Neural cell (in vitro differentiated cells): ENCODE data around the gene MED15. TPM values are rescaled to one million over a fixed set of nuclear protein-coding genes. Genes with fewer than 3 reads are reported as not detected.

Experiments
- H2AFZ ChIP-seq: fragments of 200-600, 300-800 bp; sonication (generic), shearing (Covaris generic); 2 replicates; pipeline ENCODE4 v1.6.0; 2014; ENCODE audit warnings: low read depth, mild to moderate bottlenecking, antibody characterized with exemption, low read length, moderate library complexity
- H3F3A ChIP-seq: fragments of 200-600 bp; shearing (Covaris generic); 2 replicates; pipeline ENCODE4 v1.6.1; 2016; ENCODE audit warnings: mild to moderate bottlenecking, moderate library complexity, mixed read lengths, antibody characterized with exemption, low read length; ENCODE audit not compliant: insufficient read depth, poor library complexity, severe bottlenecking
- H3K27ac ChIP-seq: fragments of 200-600, 300-800 bp; sonication (generic), shearing (Covaris generic); 2 replicates; pipeline ENCODE4 v1.5.1; 2014; ENCODE audit warnings: mild to moderate bottlenecking, low read length, moderate library complexity
- H3K27me3 ChIP-seq: fragments of 300-800, 200-600 bp; sonication (generic), shearing (Covaris generic); 2 replicates; pipeline ENCODE4 v1.6.0; 2014; ENCODE audit warnings: mild to moderate bottlenecking, low read depth, low read length, moderate library complexity; ENCODE audit not compliant: insufficient read depth
- H3K36me3 ChIP-seq: fragments of 300-800, 200-600 bp; sonication (generic), shearing (Covaris generic); 2 replicates; pipeline ENCODE4 v1.5.1; 2014; ENCODE audit warnings: mild to moderate bottlenecking, antibody characterized with exemption, low read length, moderate library complexity; ENCODE audit not compliant: insufficient read depth
- H3K4me2 ChIP-seq: fragments of 300-800, 200-600 bp; sonication (generic), shearing (Covaris generic); 2 replicates; pipeline ENCODE4 v1.6.0; 2014; ENCODE audit warnings: mild to moderate bottlenecking, low read length
- H3K4me3 ChIP-seq: fragments of 300-800, 200-600 bp; sonication (generic), shearing (Covaris generic); 2 replicates; pipeline ENCODE4 v1.5.1; 2014; ENCODE audit warnings: mild to moderate bottlenecking, low read length, moderate library complexity
- H3K79me2 ChIP-seq: fragments of 200-600 bp; shearing (Covaris generic); replicated peaks from 2 replicates; pipeline ENCODE4 v1.6.0; 2014; ENCODE audit warnings: mild to moderate bottlenecking, low read length, moderate library complexity; ENCODE audit not compliant: insufficient read depth
- H3K9ac ChIP-seq: fragments of 300-800, 200-600 bp; sonication (generic), shearing (Covaris generic); 2 replicates; pipeline ENCODE4 v1.6.1; 2016; ENCODE audit warnings: mild to moderate bottlenecking, low read length, mixed read lengths
- H3K9me2 ChIP-seq: fragments of 200-600 bp; shearing (Covaris generic); 2 replicates; pipeline ENCODE4 v1.6.1; 2016; ENCODE audit warnings: mild to moderate bottlenecking, low read length, mixed read lengths; ENCODE audit not compliant: insufficient read depth
- H3K9me3 ChIP-seq: fragments of 200-600, 300-800 bp; sonication (generic), shearing (Covaris generic); 2 replicates; pipeline ENCODE4 v1.6.1; 2016; ENCODE audit warnings: mild to moderate bottlenecking, mixed run types, low read length, moderate library complexity, mixed read lengths
- H4K20me1 ChIP-seq: fragments of 200-600 bp; shearing (Covaris generic); 2 replicates; pipeline ENCODE4 v1.6.1; 2016; ENCODE audit warnings: mild to moderate bottlenecking, mixed run types; ENCODE audit not compliant: insufficient read depth
- EP300 ChIP-seq: fragments of 450-650 bp; conservative IDR thresholded peaks from 2 replicates; pipeline ENCODE4 v1.6.1; 2014; ENCODE audit warnings: antibody characterized with exemption, mild to moderate bottlenecking, moderate library complexity; ENCODE audit not compliant: poor library complexity, severe bottlenecking
- EZH2 ChIP-seq: fragments of 200-600, 300-800 bp; shearing (Covaris generic), sonication (generic); IDR thresholded peaks from 2 replicates; pipeline ENCODE4 v1.6.1; 2014; ENCODE audit warnings: antibody characterized with exemption, low read length, borderline replicate concordance, mild to moderate bottlenecking; ENCODE audit not compliant: insufficient read depth, poor library complexity, severe bottlenecking
- MXI1 ChIP-seq: fragments of 450-650 bp; conservative IDR thresholded peaks from 2 replicates; pipeline ENCODE4 v1.6.1; 2014; ENCODE audit warnings: antibody characterized with exemption, mild to moderate bottlenecking; ENCODE audit not compliant: poor library complexity, severe bottlenecking
- POLR2AphosphoS5 ChIP-seq: IDR thresholded peaks from 2 replicates; pipeline ENCODE4 v1.6.1; 2012
- RAD21 ChIP-seq: fragments of 450-650 bp; conservative IDR thresholded peaks from 2 replicates; pipeline ENCODE4 v1.6.1; 2014; ENCODE audit warnings: antibody characterized with exemption, mild to moderate bottlenecking, moderate library complexity
- SMC3 ChIP-seq: fragments of 450-650 bp; conservative IDR thresholded peaks from 2 replicates; pipeline ENCODE4 v1.6.1; 2014; ENCODE audit warnings: antibody characterized with exemption, mild to moderate bottlenecking, moderate library complexity; ENCODE audit not compliant: poor library complexity
- TAF1 ChIP-seq: IDR thresholded peaks from 2 replicates; pipeline ENCODE4 v1.6.1; 2012; ENCODE audit warnings: low read depth
- polyA plus RNA-seq: library from polyadenylated mRNA; depleted of rRNA; stranded (reverse); fragments of >200 nt; gene quantifications from 2 replicates; pipeline ENCODE4 v1.2.3, GENCODE V29; 2014
- TF ChIP-seq, protein P1 (sequence below): fragments of 450-650 bp; IDR thresholded peaks from 2 replicates; pipeline ENCODE4 v1.5.1; 2014; ENCODE audit warnings: antibody characterized with exemption, mild to moderate bottlenecking, moderate library complexity; ENCODE audit not compliant: poor library complexity, severe bottlenecking
- TF ChIP-seq, protein P2 (sequence below): IDR thresholded peaks from 2 replicates; pipeline ENCODE4 v1.6.1; 2012; ENCODE audit warnings: borderline replicate concordance

Gene MED15
- polyA plus RNA-seq, 1 donor from 2014 or later = 13.2 TPM

DNA sequence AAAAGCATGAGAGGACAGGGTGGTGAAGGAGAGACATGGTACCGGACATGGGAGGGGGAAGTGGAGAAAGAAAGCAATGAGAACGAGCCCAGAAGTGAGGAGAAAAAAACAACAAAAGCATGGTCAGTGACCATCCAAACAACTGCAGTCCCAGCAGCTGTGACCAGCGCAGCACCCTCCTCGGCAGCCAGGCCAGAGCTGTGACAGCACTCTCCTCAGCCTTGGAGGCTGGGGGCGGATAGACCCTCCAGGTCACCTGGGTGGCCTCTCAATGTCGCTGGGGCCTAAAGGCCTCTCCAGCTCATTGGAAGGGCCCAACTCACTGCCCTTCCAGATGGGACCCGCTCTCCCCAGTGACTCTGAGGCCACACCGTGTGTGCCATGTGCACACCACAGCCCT lies 103.3 kb downstream of the MED15 start:
- Histone ChIP-seq H3K27ac (no peak overlapping the region), H3K36me3 (no peaks in the 10 kb centered on the region)

DNA sequence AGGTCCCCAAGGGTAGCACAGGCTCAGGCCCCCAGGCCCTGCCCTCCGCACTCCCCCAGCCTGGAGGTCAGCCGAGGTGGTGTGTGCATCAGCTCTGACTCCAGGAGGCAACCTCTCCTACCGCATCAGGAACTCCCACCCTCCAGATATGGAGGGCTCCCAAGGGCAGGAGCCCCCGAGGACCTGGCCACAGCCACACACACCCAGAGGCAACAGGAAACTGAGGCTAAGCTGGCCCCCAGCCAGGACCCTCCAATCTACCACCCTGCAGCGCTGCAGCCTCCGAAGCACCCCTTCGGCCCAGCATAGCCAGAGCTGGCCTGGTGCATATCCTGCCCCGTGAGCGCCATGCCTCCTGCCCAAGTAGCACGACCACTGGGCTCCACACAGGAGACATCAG lies 104.0 kb downstream of the MED15 start:
- no peaks in the 10 kb centered on the region for H3K9me3 ChIP-seq
- no peaks in the 10 kb centered on the region for H4K20me1 ChIP-seq
- H3K9me2 ChIP-seq = no peaks in the 10 kb centered on the region
- no peak overlapping the region for H3K4me2 ChIP-seq
- TF ChIP-seq TAF1 = no peak
- no peak for TF ChIP-seq MXI1
- no peak for TF ChIP-seq EZH2
- TF ChIP-seq SMC3 = no peak
- TF ChIP-seq POLR2AphosphoS5 = no peak
- TF ChIP-seq, protein P1, sequence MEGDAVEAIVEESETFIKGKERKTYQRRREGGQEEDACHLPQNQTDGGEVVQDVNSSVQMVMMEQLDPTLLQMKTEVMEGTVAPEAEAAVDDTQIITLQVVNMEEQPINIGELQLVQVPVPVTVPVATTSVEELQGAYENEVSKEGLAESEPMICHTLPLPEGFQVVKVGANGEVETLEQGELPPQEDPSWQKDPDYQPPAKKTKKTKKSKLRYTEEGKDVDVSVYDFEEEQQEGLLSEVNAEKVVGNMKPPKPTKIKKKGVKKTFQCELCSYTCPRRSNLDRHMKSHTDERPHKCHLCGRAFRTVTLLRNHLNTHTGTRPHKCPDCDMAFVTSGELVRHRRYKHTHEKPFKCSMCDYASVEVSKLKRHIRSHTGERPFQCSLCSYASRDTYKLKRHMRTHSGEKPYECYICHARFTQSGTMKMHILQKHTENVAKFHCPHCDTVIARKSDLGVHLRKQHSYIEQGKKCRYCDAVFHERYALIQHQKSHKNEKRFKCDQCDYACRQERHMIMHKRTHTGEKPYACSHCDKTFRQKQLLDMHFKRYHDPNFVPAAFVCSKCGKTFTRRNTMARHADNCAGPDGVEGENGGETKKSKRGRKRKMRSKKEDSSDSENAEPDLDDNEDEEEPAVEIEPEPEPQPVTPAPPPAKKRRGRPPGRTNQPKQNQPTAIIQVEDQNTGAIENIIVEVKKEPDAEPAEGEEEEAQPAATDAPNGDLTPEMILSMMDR = no peak
- no peak for TF ChIP-seq EP300
- TF ChIP-seq RAD21 = no peak
- no peak overlapping the region for H2AFZ ChIP-seq
- no peak overlapping the region for H3K9ac ChIP-seq
- no peaks in the 10 kb centered on the region for H3K27me3 ChIP-seq
- H3F3A ChIP-seq = no peaks in the 10 kb centered on the region
- no peak overlapping the region for H3K27ac ChIP-seq
- H3K79me2 ChIP-seq = no peaks in the 10 kb centered on the region
- H3K4me3 ChIP-seq = no peak overlapping the region
- H3K36me3 ChIP-seq = no peaks in the 10 kb centered on the region

More for the DNA sequence above, 103.3 kb downstream of the MED15 start:
- Histone ChIP-seq H3K9me3 (no peaks in the 10 kb centered on the region), H4K20me1 (no peaks in the 10 kb centered on the region), H3K4me2 (no peak overlapping the region), H3K4me3 (no peak overlapping the region), H3K27me3 (no peaks in the 10 kb centered on the region), H2AFZ (no peak overlapping the region), H3K79me2 (no peaks in the 10 kb centered on the region), H3K9me2 (no peaks in the 10 kb centered on the region), H3F3A (no peaks in the 10 kb centered on the region), H3K9ac (no peak overlapping the region)
- TF ChIP-seq RAD21 (no peak), SMC3 (no peak), EZH2 (no peak), POLR2AphosphoS5 (no peak), TAF1 (no peak), MXI1 (no peak), EP300 (no peak)
- TF ChIP-seq, protein P2, sequence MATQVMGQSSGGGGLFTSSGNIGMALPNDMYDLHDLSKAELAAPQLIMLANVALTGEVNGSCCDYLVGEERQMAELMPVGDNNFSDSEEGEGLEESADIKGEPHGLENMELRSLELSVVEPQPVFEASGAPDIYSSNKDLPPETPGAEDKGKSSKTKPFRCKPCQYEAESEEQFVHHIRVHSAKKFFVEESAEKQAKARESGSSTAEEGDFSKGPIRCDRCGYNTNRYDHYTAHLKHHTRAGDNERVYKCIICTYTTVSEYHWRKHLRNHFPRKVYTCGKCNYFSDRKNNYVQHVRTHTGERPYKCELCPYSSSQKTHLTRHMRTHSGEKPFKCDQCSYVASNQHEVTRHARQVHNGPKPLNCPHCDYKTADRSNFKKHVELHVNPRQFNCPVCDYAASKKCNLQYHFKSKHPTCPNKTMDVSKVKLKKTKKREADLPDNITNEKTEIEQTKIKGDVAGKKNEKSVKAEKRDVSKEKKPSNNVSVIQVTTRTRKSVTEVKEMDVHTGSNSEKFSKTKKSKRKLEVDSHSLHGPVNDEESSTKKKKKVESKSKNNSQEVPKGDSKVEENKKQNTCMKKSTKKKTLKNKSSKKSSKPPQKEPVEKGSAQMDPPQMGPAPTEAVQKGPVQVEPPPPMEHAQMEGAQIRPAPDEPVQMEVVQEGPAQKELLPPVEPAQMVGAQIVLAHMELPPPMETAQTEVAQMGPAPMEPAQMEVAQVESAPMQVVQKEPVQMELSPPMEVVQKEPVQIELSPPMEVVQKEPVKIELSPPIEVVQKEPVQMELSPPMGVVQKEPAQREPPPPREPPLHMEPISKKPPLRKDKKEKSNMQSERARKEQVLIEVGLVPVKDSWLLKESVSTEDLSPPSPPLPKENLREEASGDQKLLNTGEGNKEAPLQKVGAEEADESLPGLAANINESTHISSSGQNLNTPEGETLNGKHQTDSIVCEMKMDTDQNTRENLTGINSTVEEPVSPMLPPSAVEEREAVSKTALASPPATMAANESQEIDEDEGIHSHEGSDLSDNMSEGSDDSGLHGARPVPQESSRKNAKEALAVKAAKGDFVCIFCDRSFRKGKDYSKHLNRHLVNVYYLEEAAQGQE = no peak
- TF ChIP-seq, protein P1 = no peak
